M059J (cell line): ENCODE data around the gene RARG. TPM values are rescaled to one million over a fixed set of nuclear protein-coding genes. Genes with fewer than 3 reads are reported as not detected.
"Not testable (repeated sequence)": the region's sequence is repeated elsewhere in the genome, so short reads cannot be mapped to it uniquely, and the experiment has no call there.

Experiments used
- DNase-seq: peaks from one replicate; pipeline ENCODE4 v3.0.0-alpha.2; 2012; ENCODE audit warnings: low read depth
- total RNA-seq: library from RNA; depleted of rRNA; stranded (reverse); fragments of >200 nt; shearing (Covaris generic); gene quantifications from 2 replicates; pipeline ENCODE4 v1.2.3, GENCODE V29; 2014

The RARG gene
- total RNA-seq, 1 experiment from 2014 or later = 22.1 TPM

GRCh38 chr12:53210843-53211242 is 21.2 kb downstream of the RARG start:
- no peak for DNase-seq

DNA sequence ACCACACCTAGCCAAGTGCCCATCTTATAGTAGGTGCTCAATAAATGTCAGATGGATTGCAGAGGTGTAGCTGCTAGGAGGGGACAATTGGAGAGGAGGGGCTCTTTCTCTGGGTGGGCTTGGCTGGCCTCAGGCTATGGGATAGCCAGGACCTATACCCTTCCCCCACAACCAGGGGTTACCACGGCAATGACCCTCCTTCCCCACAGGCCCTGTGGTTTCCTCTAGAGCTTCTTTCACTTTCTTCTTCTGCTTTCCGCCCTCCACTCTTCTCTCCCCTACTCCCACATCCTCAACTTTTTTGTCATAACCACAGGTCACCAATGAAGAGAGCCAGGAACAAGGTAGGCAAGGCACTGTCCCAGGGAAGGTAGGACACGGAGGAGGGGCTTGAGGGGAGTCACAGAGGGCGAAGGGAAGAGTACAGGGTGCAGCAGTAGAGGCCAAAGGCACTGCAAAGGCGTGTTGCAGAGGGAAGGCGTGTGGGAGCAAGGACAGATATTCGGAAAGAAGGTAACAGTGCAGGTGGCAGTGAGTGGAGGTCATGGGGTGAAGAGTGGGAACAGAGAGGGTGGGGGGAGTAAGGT is 23.0 kb downstream of the RARG start:
- no peak for DNase-seq

DNA sequence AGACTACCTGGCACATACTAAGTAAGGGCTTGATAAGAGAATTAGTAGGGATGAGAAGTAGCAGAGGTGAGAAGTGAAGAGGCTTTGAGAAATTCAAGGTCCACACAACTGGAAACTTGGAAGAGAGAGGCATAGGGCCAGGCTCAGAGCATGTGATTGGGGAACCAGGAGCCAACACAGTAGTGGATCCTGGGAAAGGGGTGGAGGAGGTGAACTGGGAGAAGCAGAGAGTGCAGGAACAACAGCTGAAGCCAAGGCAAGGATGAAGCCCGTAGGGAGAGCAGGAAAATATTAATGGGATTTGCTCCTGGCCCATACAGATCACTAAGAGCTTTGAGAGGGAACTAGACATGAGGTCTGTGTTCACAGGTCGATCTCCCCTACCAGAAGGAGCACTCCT is 23.6 kb downstream of the RARG start:
- DNase-seq = no peak

DNA sequence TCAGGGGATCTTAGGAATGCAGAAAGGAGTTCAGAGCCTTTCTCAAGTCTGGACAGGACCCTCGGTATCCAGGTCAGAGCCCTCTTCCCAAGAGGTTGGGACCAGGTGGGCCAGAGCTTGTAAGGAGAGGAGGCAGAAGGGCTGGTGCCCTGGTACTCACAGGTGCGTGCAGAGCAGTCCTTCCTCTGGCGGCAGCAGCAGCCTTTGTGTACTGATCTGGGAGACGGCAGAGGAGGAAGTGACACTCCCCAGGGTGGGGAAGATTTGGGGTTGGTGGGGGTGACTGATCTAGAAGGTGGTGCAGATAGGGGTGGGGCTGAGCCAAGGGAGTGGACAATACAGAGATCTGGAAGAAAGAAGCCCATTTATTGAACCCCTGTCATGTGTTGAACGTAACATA is 25.0 kb downstream of the RARG start, which contains the start of gene ITGB7:
Gene ITGB7 (minus strand): TSS at position 210 of the 400 bp plus-strand sequence. CDS start 6,808 bp downstream, outside the sequence.
- no peak for DNase-seq

- DNase-seq = peak; percentile 81
Observed at GRCh38 chr12:53205747-53206419, 26.1 kb downstream of the RARG start.

DNA sequence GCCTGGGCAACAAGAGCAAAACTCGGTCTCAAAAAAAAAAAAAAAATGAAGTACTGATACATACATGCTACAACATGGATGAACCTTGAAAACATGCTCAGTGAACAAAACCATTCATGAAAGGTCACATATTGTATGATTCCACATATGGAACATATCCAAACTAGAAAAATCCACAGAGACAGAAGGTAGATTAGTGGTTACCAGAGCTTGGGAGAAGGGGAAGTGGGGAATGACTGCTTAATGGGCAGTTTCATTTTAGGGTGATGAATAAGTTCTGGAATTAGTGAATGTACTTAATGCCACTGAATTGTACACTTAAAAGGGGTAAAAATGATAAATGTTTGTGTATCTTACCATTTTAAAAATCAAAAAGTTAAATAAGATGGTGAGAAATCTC is 27.7 kb downstream of the RARG start:
- no peak for DNase-seq

GRCh38 chr12:53202316-53202715 is 29.7 kb downstream of the RARG start:
- DNase-seq = not testable (repeated sequence)

DNA sequence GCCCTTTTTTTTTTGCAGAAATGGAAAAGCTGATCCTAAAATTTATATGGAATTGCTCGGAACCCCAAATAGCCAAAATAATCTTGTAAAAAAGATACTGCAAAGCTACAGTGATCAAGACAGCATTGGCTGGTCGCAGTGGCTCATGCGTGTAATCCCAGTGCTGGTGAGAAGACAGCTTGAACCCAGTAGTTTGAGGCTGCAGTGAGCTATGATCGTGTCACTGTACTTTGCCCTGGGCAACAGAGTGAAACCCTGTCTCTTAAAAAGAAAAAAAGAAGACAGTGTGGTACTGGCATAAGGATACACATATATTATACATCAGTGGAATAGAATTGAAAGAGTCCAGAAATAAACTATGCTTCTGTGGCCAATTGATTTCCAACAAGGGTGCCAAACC is 30.4 kb downstream of the RARG start:
- no peak for DNase-seq

GRCh38 chr12:53201177-53201541 is 30.9 kb downstream of the RARG start:
- DNase-seq = no peak

GRCh38 chr12:53200458-53201176 is 31.4 kb downstream of the RARG start:
- DNase-seq = no peak

- no peak for DNase-seq
Observed at GRCh38 chr12:53200107-53200457, 31.9 kb downstream of the RARG start.

DNA sequence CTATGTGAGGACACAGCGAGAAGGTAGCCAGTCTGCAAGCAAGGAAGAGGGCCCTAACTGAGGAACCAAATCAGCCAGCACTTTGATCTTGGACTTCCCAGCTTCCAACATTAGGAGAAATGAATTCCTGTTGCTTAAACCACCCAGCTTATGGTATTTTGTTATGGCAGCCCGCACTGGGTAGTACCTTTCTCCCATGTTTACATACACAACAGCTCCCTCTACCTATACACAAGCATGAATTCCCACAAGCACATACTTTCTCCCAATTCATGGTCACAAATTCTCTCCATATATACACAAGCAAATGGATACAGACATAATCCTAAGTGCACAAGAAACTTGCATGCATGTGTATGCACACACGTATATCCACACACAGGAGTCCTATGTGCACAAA is 32.3 kb downstream of the RARG start:
- DNase-seq = no peak

DNA sequence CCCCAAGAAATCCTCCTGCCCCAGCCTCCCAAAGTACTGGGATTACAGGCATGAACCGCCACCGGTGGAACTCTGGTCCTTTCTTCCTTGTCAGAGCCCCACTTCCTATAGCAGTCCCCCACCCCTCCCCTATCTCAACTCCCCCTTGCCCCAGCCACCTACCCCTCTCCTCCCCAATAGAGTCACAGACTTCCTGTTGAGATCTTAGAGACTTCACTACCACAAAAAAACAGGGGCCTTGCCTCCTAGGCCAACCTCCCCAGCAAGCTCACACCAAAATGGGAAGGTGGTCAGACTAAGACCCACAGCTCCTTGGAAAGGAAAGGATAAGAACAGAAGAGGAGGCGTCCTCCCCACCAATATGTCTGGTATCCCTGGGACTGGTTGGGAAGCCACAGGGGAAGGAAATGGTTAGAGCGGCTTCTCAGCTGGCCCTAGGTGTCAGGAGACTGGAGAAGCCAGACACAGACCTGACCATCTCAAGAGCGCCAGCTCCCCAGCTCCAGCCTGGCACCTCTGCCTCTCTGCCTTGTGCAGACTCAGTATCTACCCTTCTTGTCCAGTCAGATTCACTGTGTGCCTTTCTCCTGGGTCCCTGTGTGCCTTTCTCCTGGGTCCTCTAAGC is 33.4 kb downstream of the RARG start:
- DNase-seq = no peak

DNA sequence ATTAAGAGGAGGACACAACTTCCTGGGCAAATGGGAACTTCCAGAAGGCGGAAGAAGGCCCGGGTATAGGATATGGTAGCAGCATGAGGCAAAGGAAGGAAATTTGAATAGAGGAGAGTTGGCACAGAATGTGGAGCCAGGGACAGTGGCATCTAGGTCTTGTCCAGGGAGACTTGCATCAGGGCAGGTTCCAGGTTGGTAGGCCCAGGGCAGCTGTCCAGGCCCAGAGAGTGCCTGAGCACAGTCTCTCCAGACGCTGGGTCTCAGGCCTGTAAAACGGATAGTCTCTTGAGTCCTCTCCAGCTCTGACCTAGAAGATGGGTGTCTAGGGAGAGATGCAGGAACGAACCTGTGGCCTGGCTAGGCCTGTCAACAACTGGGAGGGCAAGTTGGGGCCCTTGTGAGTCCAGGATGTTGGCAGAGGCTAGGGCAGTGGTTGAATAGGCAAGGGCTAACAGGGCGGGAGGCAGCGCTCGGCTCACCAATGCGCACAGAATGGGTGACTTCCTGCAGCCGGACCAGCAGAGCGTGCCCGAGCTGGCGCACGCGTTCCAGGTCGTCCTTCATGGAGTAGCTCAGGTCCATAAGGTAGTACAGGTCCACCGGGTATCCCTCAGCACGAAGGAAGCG is 34.9 kb downstream of the RARG start:
- DNase-seq = no peak

DNA sequence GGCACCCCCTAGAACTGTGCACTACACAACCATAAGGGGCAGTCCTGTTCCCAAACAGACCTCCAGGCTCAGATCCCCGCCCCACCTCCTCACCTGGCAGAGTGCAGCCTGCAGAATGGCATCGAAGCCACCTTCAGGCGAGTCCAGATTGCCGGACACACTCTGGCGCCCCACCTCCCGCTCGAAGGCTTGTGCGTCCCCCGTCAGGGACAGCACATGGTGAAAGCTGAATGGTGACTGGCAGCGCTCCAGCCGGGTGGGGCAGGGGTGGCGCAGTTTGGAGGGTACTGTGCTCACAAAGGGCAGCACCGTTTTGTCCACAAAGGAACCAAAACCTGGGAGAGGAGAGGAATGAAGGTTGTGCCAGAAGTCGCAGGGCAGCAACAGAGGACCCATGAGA is 35.5 kb downstream of the RARG start:
- no peak for DNase-seq

DNA sequence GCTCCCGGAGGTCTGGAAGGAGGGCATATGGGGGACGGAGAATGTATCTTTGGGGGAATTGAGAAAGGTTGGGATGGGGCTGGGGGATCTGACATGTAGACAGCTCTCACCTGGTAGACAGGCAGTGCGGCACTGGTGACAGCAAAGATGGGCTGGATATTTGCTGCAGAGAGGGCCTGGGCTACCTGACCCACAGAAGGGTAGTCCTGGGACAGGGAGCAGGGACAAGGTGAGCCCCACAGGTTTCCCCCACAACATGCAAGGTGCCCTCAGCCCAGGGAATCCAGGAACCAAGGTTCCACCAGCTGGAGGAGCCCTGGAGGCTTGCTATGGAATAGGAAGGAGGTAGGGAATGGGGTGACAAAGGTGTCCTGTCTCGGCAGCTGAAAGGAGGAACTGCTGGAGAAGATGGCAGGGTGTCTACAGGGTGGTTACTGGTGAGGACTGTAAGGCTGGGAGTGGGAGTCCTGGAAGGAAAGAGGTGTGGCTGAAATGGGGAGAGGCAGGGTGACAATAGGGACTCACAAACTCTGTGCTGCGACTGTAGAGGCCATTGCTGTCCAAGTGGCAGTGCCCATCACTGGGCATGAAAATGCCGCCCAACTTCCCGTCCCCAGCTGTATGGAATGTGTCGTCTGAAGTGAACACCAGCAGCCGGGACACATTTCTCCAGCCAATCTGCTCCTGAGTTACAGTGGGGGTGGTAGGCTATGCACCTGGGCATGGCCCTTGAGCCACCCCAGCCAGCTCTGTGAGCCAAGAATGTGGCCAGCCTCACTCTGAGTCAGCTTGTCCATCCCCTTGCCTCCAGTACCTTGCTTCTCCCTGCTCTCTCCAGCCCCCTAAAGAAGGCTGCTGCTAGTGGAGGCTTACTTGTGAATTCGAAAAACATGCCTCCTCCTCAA is 36.2 kb downstream of the RARG start:
- DNase-seq = peak; percentile 44

DNA sequence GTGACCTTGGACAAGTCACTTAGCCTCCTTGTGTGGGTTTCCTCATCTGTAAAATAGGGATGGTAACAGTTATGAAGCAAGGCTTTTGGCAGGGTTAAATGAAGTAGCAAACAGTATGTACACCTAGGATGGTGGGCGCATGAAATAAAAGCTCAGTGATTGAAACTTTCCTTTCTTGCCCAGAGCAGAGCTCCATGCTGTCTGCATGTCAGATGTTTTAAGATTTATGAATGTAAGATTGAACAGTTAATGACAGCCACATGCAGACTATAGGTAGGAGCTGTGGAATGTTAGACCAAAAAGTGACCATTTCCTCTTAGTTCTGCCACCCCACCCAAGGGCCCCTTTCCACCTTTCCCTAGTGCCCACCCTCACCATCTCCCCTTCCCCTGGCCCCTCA is 37.0 kb downstream of the RARG start:
- DNase-seq = no peak

GRCh38 chr12:53193985-53194716 is 37.9 kb downstream of the RARG start:
- no peak for DNase-seq

DNA sequence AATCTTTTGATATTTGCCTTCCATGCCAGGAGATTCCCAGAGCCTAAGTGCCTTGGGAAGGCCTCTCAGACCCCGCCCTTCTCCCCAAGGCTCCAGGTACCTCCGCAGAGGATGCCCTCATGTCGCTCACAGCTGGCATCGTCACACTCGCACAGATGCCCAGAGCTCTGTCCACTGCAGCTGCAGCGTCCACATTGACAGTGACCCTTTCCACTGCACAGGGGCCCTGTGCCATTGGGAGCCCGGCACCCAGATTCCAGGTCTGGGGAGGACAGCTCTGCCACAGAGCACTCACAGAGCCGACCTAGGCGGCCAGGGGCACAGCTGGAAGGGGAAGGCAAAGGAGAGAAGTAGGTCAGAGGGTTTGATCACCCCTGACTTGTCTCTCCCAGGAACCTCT is 39.0 kb downstream of the RARG start:
- DNase-seq = no peak

GRCh38 chr12:53192531-53193021 is 39.4 kb downstream of the RARG start:
- no peak for DNase-seq
